Suprapubic skin (tissue), 3 donors: ENCODE results near the gene RFX8.

Source experiments
- CTCF ChIP-seq, 2 donors: fragments of 200-600 bp in 1 of 2; fragments of 450-650 bp in 1 of 2; sonication (generic) in 1 of 2; IDR thresholded peaks; one replicate each; pipeline ENCODE4 v1.5.1; 2016 to 2019; ENCODE audit warnings: antibody characterized with exemption in 2 of 2, mild to moderate bottlenecking in 1 of 2, moderate library complexity in 1 of 2
- POLR2A ChIP-seq, 2 donors: fragments of 450-650 bp; IDR thresholded peaks; one replicate each; pipeline ENCODE4 v1.6.1; 2017; ENCODE audit warnings: antibody characterized with exemption in 2 of 2, mild to moderate bottlenecking in 2 of 2, moderate library complexity in 2 of 2

GRCh38 chr2:101356521-101356920, 118.4 kb downstream of the RFX8 start:
- no peak for TF ChIP-seq CTCF (IDR thresholded peaks at IDR 0.05)
- TF ChIP-seq POLR2A (IDR thresholded peaks at IDR 0.05): no peak
